Vagina (tissue), 2 donors: ENCODE results near the gene ANXA5.

ENCODE experiments used
- POLR2A ChIP-seq, 2 donors: fragments of 450-650 bp; IDR thresholded peaks; one replicate each; pipeline ENCODE4 v1.6.1; 2017; ENCODE audit warnings: antibody characterized with exemption in 2 of 2, mild to moderate bottlenecking in 2 of 2, moderate library complexity in 2 of 2
- POLR2AphosphoS5 ChIP-seq, 2 donors: sonication (generic); formaldehyde crosslinking; IDR thresholded peaks; one replicate each; pipeline ENCODE4 v1.9.0; 2017; ENCODE audit warnings: antibody characterized with exemption in 2 of 2, mild to moderate bottlenecking in 2 of 2, low read depth in 1 of 2; ENCODE audit not compliant: insufficient read depth in 1 of 2
- TF ChIP-seq, protein P1 (sequence below), 3 experiments: fragments of 450-650 bp in 2 of 3; fragments of 200-600 bp in 1 of 3; sonication (generic) in 1 of 3; IDR thresholded peaks; one replicate each; pipeline ENCODE4 v1.5.1; 2017 to 2019; ENCODE audit warnings: antibody characterized with exemption in 3 of 3, mild to moderate bottlenecking in 2 of 3, moderate library complexity in 2 of 3

DNA sequence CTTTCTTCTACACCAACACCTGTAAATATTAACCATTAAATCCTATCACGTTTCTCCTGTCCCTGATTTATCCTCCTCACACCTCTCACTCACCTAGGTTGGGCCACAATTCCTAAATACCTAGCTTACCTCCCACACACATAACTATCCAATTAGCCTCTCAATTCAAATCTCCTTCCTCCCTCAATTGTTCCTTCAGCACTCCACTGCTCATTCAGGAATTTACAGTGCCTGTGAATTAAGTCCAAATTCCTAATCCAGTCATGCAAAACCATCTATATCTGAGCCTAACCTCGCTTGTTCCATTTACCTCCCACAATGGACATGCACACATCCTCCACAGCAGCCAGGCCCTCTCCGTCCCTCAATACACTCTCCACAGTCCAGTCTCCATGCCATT, 17.5 kb downstream of the ANXA5 start:
- TF ChIP-seq, protein P1, sequence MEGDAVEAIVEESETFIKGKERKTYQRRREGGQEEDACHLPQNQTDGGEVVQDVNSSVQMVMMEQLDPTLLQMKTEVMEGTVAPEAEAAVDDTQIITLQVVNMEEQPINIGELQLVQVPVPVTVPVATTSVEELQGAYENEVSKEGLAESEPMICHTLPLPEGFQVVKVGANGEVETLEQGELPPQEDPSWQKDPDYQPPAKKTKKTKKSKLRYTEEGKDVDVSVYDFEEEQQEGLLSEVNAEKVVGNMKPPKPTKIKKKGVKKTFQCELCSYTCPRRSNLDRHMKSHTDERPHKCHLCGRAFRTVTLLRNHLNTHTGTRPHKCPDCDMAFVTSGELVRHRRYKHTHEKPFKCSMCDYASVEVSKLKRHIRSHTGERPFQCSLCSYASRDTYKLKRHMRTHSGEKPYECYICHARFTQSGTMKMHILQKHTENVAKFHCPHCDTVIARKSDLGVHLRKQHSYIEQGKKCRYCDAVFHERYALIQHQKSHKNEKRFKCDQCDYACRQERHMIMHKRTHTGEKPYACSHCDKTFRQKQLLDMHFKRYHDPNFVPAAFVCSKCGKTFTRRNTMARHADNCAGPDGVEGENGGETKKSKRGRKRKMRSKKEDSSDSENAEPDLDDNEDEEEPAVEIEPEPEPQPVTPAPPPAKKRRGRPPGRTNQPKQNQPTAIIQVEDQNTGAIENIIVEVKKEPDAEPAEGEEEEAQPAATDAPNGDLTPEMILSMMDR (IDR thresholded peaks at IDR 0.05) = no peak
- TF ChIP-seq POLR2A (IDR thresholded peaks at IDR 0.05) (no peak), POLR2AphosphoS5 (IDR thresholded peaks at IDR 0.05; ENCODE audit: insufficient read depth in 1 of 2, low read depth in 1 of 2) (no peak)
